Activated T-helper 1 cell treated with anti-CD3 and anti-CD28 coated beads, Interleukin-2, amount 50 U/mL, for 16 hours (primary cell): ENCODE results near the gene CD7.

ENCODE experiments used
- DNase-seq, 2 donors: peaks; one replicate each; pipeline ENCODE4 v3.0.0-alpha.2; 2020; ENCODE audit warnings: low read depth in 1 of 2, low spot score in 1 of 2

CD7 gene

DNA sequence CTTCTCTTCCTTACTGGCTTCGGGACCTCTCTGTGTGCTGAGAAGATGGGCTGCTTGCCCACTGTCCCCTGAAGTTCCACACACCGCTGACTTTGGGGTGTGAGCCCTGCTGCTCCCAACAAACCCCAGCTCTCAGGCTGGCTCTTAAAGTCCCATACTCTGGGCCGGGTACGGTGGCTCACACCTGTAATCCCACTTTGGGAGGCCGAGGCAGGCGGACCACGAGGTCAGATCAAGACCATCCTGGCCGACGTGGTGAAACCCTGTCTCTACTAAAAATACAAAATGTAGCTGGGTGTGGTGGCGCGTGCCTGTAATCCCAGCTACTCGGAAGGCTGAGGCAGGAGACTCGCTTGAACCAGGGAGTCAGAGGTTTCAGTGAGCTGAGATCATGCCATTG, 17.2 kb downstream of the CD7 start:
- no peak for DNase-seq

DNA sequence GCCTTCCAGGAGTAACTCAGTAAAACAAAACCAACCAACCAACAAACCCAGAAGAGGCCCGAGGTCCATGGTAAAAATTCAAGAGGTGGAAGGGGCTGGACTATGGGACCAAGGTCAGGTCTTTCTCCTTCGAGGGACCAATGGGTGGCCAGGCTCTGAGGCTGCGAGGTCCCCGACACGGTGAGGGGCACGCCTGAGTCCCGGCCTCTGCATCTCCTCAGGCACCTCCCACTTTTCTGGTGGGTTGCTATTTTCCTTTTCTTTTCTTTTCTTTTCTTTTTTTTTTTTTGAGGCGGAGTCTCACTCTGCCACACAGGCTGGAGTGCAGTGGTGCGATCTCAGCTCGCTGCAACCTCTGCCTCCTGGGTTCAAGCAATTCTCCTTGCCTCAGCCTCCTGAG, 18.0 kb downstream of the CD7 start:
- no peak for DNase-seq

DNA sequence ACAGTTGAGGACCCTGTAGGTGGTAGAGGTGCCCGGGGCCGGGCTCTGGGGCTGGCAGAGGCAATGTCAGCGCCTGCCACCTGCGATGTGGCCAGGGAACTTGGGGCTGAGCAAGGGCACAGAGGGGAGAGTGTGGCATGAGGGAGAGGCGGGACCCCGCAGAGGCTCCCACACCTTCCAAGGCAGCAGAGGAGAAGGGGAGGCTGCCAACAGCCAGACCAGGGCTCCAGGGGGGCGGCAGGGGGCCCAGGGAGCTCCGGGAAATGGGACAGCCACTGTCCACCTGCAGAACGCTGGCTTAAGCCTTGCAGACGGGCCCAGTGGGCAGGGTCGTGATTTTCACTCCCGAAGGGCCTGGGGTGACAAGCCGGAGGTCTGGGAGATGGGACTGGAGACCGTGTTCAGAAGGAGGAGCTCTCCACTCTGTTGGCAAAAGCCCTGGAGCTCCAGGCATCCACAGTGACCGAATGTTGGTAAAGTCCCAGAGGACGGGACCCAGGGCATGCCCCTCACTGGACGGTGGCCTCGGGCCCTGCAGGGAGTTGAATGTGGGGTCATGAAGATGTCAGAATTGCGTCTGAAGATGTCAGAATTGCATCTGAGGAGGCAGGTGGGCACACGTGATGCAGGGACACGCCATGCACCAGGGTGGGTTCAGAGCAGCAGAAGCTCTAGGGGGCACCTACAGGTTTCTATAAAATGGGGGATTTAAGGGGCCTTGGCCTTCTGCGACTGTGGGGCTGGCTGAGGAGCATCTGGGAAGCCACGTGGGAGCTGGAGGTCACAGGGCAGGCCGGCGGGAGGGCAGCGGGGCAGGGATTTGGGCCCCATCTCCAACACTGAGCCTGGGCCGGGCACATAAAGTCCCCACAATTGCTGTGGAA, 18.6 kb downstream of the CD7 start:
- no peak for DNase-seq

DNA sequence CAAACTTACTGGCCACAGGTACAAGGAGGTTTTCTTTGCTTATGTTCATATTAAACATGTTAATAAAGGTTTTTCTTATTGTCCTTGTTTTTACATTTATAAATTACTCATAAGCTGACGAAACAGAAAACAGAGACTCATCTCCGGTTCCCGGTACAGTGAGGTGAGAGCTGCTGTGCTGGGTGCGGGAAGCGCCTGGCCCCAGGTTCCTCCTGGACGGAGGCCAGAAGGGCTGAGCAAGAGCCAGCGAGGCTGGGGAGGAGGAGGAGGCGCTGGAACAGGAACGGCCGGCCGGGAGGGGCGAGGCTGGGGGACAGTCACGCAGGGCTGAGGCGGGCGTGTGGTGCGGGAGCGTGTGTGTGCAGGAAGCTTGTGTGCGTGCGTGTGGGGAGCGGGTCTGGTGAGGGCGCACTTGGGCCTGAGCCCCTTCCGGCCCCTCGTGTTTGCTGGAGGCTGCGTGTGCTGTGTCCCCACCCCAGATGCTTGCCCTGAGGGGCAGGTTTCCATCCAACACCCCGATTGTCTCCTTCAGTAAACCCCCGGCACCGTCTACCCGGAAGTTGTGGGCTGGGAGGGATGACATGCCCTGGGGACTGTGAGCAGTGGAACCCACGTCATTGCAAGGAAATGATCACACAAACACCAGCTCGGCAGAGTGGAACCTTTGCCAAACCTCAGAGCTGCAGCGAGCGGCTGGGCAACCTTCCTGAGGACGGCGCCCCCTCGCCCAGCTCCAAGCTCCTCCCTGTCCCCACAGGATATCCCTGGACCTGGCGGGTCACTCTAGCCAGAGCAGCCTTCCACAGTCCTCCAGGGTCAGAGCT, 19.5 kb downstream of the CD7 start:
- DNase-seq, result peak; percentile 79 to 89

DNA sequence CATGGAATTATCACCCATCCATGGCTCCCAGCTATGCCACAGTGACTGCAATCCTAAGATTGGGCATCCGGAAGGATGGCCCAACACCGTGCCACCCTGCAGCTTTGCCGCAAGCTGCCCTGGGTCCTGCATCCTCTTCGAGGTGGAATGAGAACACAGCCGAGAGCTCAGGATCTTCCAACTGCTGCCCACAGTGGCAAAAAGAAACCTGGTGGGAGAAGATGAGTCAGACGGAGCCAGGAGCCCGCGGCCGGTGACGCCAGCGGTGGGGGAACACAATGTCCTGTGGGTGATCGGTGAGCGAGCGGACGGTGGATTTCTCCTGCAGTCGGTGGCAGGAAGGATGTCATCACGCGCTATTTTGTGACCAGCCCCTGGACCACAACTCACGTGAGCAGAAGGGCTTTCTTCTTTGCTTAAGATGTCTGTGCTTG, 20.1 kb downstream of the CD7 start:
- peak in 1 of 2 donors; percentile 79 for DNase-seq

DNA sequence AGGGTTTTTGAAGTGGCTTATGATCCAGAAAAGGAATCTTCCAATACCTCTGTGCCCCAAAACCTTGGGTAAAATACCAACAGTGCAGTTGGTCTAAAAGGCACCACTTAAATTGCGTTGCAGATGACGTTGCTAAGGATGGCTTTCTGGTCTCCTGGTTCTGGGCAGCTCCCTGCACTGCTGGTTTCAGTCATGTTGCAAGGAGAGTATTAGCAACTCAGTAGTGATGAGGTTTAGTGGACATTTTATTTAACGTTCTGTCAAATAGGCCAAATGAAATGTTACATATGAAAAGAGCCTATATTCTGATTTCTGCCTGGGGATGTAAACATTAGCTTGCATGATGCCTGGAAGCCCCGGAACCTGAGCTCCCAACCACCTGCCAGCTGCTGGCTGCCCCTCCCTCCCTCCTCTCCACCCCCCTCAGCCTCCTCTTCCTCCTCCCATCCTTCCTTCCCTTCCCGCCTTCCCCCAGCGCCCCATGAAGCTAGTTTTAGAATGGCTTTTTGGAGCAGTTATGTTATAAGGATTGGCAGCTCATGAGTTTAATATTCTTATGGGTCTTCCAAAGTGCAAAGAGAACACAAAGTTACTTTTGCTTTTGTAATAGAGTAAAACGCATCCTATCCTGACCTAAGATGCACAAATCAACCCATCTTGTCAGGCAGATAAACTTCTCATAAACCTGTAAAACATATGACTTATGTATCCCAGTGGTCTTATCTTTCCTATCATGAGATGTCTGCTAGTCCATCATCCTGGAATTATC, 20.7 kb downstream of the CD7 start:
- no peak for DNase-seq

DNA sequence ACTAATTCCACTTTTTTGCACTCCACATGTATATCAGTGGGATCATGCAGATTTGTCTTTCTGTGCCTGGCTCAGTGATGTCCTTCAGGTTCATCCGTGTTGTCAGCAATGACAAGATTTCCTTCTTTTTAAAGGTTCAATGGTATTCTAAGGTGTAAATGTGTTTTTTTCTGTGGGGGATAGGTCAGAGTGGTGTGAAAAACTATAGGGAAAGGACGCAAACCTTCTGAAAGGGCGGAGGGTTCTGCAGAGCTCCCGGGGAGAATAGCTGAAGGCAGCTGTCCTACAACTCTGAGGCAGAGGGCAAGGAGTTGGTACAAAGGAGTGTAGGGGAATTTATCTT, 22.0 kb downstream of the CD7 start:
- DNase-seq, result no peak

DNA sequence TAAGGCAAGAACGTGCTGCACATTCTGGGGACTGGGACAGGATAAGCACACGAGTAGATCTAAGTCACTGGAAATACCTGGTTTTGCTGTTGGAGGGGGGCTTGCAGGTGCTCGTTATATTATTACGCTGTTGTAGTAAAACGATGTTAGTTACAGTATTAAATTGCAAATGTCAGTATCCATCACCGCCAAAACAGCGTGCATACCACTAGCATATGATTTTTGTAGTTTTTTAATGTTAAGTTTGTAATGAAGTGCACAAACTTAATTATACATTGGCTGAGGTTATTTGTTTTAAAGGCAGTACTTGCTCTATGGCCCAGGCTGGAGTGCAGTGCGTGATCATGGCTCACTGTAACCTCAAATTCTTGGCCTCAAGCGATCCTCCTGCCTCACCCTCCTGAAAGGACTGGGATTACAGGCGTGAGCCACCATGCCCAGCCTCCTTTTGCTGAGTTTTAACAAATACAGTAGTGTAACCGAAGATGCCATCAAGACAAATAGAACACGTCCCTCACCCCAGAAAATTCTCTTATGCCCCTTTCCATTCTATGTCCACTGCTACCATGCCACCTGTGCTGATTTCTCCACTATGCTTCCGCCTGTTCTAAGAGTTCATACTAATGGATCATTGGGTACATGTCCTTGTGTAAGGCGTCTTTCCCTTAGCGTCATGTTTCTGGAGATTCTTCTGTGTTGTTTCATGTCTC, 23.2 kb downstream of the CD7 start:
- DNase-seq, result no peak

DNA sequence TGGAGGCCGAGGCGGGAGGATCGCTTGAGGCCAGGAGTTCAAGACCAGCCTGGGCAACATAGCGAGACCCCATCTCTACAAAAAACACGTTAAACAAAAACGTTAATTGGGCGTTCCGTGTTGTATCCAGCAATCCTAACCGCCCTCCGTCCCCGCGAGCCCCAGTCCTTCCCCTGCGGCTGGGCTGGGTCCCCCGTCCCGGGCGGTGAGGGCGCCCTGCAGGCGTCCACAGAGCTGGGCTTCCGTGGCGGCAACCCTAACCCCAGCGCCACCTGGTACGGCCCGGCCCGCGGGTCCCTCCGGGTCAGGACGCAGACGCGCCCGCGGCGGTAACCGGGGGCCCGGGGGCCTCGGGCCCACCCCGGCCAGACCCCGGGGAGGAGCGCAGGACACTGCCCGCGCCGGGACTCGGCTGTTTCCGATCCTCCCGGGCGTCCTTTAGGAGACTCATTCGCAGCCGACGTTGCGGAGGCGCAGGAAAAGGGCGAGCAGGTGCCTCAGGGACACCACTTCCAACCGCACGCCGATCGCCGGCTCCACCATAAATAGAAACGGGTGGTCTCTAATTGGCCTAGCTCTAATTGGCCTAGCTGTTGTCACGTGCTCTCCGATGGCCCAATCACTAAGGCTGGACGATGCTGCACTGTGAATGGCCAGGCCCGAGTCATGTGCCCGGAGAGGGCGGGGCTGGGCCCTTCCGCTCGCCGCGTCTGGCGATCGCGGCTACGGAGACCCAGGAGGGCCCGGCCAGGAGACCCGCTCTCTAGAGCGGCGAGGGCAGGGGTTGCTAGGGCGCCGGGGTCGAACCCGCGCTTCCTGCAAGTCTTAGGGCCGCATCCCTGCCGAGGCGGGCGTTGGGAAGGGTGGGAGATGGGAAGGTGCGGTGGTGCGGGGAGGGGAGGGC, 24.9 kb downstream of the CD7 start:
- DNase-seq, result peak; percentile 80 to 88

DNA sequence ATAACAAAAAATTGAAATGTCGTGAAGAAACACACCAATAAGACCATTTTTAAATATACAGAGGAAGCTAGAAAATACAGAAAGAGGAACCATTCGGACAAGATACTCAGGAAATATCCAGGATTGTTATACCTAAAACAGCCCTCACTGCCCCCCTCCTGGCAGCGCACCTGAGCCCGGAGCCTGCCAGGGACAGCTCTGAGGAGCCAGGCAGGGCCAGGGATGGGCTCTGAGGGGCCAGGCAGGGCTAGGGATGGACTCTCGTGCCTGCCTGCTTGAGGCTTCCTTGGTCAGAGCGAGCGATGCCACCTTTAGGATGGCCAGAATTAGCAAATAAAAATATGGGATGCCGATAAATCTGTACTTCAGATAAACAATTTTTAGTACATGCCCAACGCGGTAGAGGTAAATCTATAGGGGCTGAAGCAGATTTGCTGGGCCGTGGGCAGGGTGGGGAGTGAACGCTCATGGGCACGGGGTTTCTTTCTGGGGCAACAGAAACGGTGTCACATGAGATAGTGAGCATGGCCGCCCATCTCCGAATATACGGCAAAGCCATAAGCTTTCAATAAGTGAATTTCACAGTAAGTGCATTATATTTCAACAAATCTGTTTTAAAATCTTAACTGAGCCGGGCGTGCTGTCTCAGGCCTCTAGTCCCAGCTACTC, 25.7 kb downstream of the CD7 start:
- no peak for DNase-seq

DNA sequence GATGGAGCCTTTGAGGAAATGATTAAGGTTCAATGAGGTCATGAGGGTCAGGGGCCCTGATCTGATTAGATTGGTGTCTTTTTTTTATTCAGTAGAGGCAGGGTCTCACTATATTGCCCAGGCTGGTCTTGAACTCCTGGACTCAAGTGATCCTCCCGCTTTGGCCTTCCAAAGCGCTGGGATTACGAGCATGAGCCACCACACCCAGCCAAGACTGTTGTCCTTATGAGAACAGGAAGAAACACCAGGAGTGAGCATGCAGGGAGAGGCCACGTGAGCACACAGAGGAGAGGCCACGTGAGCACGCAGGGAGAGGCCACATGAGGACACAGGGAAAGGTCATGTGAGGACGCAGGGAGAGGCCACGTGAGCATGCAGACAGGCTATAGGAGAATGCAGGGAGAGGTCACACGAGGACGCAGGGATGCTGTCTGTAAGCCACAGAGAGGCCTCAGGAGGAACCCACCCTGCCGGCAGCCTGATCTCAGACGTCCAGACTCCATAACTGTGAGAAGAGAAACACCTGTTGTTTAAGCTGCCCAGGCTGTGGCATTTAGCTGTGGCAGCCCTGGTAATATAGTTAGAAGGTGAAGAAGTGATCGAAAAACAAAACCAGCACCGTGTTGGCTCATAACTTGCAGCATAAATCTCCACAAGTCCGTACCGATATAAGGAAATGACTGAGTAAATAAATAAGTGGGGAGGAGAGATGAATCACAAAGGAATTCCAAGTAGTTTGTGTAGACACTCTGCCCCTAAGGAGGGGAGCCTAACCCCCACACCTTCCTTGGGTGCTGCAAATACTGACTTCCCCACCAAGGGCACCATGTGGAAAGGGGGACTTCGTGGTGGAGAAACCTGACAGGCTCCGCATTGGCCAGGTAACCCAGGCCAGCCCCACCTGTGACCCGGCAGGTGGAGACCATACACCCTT, 29.3 kb downstream of the CD7 start:
- no peak for DNase-seq

DNA sequence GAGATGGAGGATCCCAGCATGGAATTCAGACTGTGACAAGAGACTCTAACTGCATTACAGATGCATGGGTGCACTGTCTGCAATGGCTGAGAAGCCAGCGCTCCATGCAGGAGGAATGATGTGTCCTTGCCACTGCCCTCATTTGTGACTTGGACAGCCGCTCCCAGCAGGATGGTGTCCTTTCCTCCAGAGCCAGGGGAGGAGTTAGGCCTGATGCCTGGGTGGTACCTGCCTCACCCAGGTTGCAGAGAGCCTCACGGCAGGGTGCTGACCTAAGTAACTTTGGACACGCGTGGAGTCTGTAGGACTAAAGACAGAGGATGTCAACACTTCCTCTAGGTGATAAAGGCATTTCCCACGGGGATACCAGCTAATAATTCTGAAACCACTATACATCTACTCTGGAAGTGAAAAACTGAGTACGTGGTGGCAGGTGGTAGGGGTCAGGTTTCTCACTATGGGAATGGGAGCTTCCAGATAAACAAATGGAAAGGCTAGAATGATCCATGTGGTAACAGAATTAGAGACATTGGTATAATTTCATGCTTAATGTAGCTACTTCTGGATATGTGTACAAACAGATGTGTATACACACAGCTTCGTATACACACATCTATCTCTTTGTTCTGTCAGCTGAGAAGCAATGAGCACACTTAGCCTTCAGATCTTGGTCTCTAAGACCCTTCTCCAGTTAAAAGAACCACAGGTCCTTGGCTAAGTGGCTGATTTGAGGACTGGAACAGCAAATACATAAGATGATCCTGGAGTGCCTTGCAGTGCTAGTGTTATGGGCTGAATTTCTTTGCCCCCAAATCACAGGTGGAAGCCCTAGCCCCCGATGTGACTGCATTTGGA, 30.2 kb downstream of the CD7 start:
- no peak for DNase-seq

DNA sequence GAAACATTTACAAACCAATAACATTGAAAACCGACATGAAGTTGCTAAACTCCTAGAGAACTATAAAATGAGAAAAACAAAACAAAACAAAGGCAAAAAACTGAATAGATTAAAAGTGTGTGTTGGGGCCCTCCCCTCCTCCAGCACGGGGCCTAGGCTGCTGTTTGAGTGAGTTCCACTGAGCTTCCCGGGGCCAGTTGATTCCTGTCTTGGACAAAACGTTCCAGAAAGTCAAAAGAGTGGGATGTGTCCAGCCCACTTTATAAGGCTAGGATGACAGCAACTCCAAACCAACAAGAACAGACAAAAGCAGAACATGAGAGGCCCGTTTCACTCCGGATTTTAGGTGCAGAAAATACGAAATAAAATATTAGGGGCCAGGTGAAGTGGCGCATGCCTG, 32.3 kb downstream of the CD7 start:
- no peak for DNase-seq

DNA sequence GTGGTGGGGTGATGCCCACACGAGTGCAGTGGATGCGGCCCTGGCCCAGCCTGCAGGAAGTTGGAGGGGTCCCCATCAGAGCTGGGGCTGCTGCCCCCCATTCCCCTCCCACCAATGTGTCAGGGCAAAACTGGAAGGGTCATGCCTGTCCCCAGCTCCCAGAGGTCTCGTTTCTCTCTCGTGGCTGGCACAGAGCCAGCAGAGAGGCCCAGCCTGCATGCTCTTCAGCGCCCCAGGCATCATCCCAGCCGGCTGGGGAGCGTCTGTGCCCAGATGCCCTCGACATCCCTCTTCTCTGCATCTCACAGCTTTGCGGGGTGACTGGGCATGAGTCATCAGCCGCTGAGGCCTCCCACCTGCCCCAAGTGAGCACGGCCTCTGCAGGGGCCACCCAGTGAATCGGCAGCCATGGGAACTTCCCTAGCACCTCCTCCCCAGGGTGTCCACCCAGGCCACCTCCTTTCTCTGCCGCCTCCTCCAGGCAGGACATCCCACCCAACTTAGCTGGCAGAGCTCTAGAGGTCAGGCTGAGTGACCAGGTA, 34.1 kb downstream of the CD7 start:
- DNase-seq, result no peak

DNA sequence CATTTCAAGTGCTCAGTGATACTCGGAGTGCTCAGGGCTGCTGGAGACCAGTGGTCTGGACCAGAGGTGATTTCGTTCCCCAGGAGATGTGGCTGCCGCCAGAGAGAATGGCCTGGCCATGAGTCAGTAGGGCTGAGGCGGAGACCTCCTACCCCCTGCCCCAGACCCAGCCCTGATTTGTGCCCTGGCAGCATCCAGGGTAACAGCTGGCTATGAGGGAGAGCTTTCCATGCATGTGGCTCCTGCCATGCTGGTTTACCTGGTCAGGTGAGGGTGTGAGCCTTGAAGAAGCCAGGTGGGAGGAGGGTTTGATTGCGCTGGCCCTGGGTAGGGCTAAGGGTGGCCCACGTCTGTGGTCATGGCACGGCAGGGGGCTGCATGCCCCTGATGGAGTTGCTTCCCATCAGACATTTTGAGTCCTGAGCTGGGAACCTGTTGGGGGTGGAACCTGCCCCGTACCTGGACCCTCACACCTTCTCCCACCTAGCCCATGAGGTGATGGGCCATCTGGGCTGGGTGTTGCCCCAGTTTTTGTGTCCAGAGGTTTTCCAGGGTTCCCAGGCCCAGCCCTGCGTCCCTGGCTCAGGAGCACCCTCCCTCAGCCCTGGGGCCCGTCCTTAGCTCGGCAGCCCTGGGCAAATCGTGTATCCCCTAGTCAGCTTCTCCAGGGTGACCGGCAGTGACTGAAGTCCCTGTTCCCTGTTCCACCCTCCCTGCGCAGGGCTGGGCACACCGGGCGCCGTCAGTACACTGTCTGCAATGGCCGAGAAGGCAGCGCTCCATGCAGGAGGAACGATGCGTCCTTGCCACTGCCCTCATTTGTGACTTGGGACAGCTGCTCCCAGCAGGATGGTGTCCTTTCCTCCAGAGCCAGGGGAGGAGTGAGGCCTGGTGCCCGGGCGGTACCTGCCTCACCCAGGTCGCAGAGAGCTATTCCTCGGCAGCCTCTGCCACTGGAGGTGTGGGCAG, 34.9 kb downstream of the CD7 start:
- DNase-seq, result no peak
